ENCODE results near the gene TULP4. TPM values are rescaled to one million over a fixed set of nuclear protein-coding genes. Genes with fewer than 3 reads are reported as not detected.

The TULP4 gene
- total and polyA plus RNA-seq, 8 donors, result 1.7 to 237 (median 54.3) TPM

GRCh38 chr6:158496700-158497099 is 184.4 kb downstream of the TULP4 start:
- Histone ChIP-seq H3K36me3 (peaks cover 14 to 77% (median 74%) of the 10 kb centered on the region in 4 donors), H3K4me1 (no peaks in the 10 kb centered on the region), H3K9me3 (no peaks in the 10 kb centered on the region), H3K27ac (no peak overlapping the region), H3K4me3 (no peak overlapping the region), H3K27me3 (no peaks in the 10 kb centered on the region)
- intact Hi-C loops (cut with DNase I; ENCODE audit: low total_unique reads), result no loop called here
- peak in 1 of 2 donors; percentile 30 for DNase-seq
- 89 to 100% (median 98%) methylated on average over 2 to 3 of the region's 3 CpGs for WGBS, 5 donors
- TF ChIP-seq POLR2AphosphoS5 (IDR thresholded peaks at IDR 0.05) (no peak), EP300 (IDR thresholded peaks at IDR 0.05) (no peak), POLR2A (IDR thresholded peaks at IDR 0.05) (no peak)
- TF ChIP-seq, protein P1, sequence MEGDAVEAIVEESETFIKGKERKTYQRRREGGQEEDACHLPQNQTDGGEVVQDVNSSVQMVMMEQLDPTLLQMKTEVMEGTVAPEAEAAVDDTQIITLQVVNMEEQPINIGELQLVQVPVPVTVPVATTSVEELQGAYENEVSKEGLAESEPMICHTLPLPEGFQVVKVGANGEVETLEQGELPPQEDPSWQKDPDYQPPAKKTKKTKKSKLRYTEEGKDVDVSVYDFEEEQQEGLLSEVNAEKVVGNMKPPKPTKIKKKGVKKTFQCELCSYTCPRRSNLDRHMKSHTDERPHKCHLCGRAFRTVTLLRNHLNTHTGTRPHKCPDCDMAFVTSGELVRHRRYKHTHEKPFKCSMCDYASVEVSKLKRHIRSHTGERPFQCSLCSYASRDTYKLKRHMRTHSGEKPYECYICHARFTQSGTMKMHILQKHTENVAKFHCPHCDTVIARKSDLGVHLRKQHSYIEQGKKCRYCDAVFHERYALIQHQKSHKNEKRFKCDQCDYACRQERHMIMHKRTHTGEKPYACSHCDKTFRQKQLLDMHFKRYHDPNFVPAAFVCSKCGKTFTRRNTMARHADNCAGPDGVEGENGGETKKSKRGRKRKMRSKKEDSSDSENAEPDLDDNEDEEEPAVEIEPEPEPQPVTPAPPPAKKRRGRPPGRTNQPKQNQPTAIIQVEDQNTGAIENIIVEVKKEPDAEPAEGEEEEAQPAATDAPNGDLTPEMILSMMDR (IDR thresholded peaks at IDR 0.05), result no peak

DNA sequence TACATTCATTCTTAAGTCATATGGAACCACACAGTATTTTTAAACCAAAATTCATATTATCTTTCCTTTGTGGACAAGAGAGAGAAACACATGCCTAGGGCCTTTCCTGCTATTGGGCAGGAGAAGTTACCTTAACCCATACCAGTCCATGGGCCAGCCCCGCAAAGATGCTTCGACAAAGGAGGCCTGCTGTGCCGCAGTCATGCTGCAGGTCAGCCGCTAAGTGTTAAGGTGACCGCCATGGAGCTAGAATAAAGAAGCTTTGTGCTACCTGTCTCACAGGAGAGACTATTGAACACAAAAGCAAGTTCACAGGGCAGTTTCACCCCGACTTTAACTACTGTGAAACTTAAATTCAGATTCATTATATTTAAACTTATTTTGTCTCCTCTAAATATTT is 185.4 kb downstream of the TULP4 start:
- 86 to 97% (median 96%) methylated on average over 6 of the region's 6 CpGs for WGBS, 5 donors
- intact Hi-C loops (cut with DNase I; ENCODE audit: low total_unique reads), result no loop called here

DNA sequence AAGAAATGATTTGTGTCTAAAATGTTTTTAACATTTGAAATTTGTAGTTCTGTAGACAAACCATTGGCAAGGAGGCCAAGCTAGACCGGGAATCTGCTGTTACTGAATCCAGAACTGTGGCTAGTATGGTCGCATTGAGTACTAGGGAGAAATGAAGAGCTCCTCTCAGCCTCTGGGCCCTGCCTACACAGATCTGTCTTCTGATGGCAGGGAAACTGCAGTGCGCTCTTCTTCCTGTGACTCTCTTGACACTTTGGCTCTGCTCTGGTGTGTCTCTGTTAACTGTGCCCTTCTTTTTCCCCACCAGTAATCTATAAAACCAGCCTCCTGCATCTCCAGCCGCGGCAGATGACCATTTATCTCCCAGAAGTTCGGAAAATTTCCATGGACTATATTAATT is 186.1 kb downstream of the TULP4 start:
- H3K9me3 ChIP-seq, result no peaks in the 10 kb centered on the region
- no peak overlapping the region for H3K4me3 ChIP-seq
- H3K4me1 ChIP-seq, result no peaks in the 10 kb centered on the region
- H3K27me3 ChIP-seq, result no peaks in the 10 kb centered on the region
- peaks cover 13 to 84% (median 80%) of the 10 kb centered on the region in 4 donors for H3K36me3 ChIP-seq
- intact Hi-C loops (cut with DNase I; ENCODE audit: low total_unique reads), result no loop called here
- DNase-seq, result no peak
- no peak overlapping the region for H3K27ac ChIP-seq
- TF ChIP-seq POLR2A (IDR thresholded peaks at IDR 0.05), result no peak
- TF ChIP-seq, protein P1 (IDR thresholded peaks at IDR 0.05), result no peak
- no peak for TF ChIP-seq EP300 (IDR thresholded peaks at IDR 0.05)
- no peak for TF ChIP-seq POLR2AphosphoS5 (IDR thresholded peaks at IDR 0.05)
- WGBS, 5 donors, result 97 to 99% (median 98%) methylated on average over 6 of the region's 6 CpGs

More for the DNA sequence above, 185.4 kb downstream of the TULP4 start:
- Histone ChIP-seq H3K4me1 (no peaks in the 10 kb centered on the region), H3K9me3 (no peaks in the 10 kb centered on the region), H3K27me3 (no peaks in the 10 kb centered on the region), H3K4me3 (no peak overlapping the region), H3K27ac (no peak overlapping the region), H3K36me3 (peaks cover 14 to 82% (median 79%) of the 10 kb centered on the region in 4 donors)
- no peak for DNase-seq
- TF ChIP-seq POLR2A (IDR thresholded peaks at IDR 0.05) (no peak), POLR2AphosphoS5 (IDR thresholded peaks at IDR 0.05) (no peak), EP300 (IDR thresholded peaks at IDR 0.05) (no peak)
- TF ChIP-seq, protein P1 (IDR thresholded peaks at IDR 0.05), result no peak

DNA sequence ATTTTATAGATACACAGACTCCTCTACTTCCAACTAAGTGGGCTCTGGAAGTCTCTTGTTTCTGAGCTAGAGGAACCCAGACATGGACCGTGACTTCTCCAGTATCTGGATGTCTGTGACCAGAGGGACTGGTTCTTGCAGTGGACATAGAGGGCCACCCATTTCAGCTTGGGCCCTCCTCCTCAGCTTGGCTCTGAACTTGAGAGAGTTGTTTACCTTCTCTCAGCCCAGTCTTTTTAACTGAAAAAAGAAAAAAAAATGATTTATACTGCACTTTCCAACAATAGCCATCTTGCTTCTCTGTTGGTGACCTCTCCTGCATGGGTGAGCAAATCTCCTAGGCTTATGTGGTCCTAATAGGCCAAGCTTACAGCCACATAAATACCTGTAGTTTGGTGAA is 187.3 kb downstream of the TULP4 start:
- no peak overlapping the region for H3K4me3 ChIP-seq
- H3K9me3 ChIP-seq, result no peaks in the 10 kb centered on the region
- peaks cover 6 to 79% (median 76%) of the 10 kb centered on the region in 4 donors for H3K36me3 ChIP-seq
- 85 to 100% (median 96%) methylated on average over 1 of the region's 1 CpG for WGBS, 5 donors
- no peak for DNase-seq
- TF ChIP-seq EP300 (IDR thresholded peaks at IDR 0.05), result no peak
- TF ChIP-seq POLR2AphosphoS5 (IDR thresholded peaks at IDR 0.05), result no peak
- TF ChIP-seq, protein P1 (IDR thresholded peaks at IDR 0.05), result no peak
- no peak for TF ChIP-seq POLR2A (IDR thresholded peaks at IDR 0.05)
- H3K27ac ChIP-seq, result no peak overlapping the region
- H3K27me3 ChIP-seq, result no peaks in the 10 kb centered on the region
- intact Hi-C loops (cut with DNase I; ENCODE audit: low total_unique reads), result no loop called here
- no peaks in the 10 kb centered on the region for H3K4me1 ChIP-seq
